ENCODE results near the gene ZNF423.

The ZNF423 gene

GRCh38 chr16:49556606-49557446 lies 299.1 kb downstream of the ZNF423 start:
- DNase-seq (ENCODE audit: low read depth in 2 of 2), result no peak

- DNase-seq (ENCODE audit: low read depth in 2 of 2), result no peak
Observed at GRCh38 chr16:49556249-49556605, 299.7 kb downstream of the ZNF423 start.

- DNase-seq (ENCODE audit: low read depth in 2 of 2), result no peak
Observed at GRCh38 chr16:49554681-49555080, 301.2 kb downstream of the ZNF423 start.

GRCh38 chr16:49552313-49552928 lies 303.5 kb downstream of the ZNF423 start:
- DNase-seq (ENCODE audit: low read depth in 2 of 2), result no peak

- no peak for DNase-seq (ENCODE audit: low read depth in 2 of 2)
Observed at GRCh38 chr16:49550666-49551065, 305.2 kb downstream of the ZNF423 start.

GRCh38 chr16:49550140-49550539 lies 305.8 kb downstream of the ZNF423 start:
- DNase-seq (ENCODE audit: low read depth in 2 of 2), result no peak

- no peak for DNase-seq (ENCODE audit: low read depth in 2 of 2)
Observed at GRCh38 chr16:49548325-49548970, 307.5 kb downstream of the ZNF423 start.

- no peak for DNase-seq (ENCODE audit: low read depth in 2 of 2)
Observed at GRCh38 chr16:49547448-49547847, 308.5 kb downstream of the ZNF423 start.

- DNase-seq (ENCODE audit: low read depth in 2 of 2), result no peak
Observed at GRCh38 chr16:49546735-49547134, 309.2 kb downstream of the ZNF423 start.

GRCh38 chr16:49545741-49546448 lies 310.0 kb downstream of the ZNF423 start:
- DNase-seq (ENCODE audit: low read depth in 2 of 2), result no peak

GRCh38 chr16:49545243-49545642 lies 310.7 kb downstream of the ZNF423 start:
- DNase-seq (ENCODE audit: low read depth in 2 of 2), result no peak

GRCh38 chr16:49544828-49545227 lies 311.1 kb downstream of the ZNF423 start:
- DNase-seq (ENCODE audit: low read depth in 2 of 2), result no peak

GRCh38 chr16:49543631-49543946 lies 312.3 kb downstream of the ZNF423 start:
- DNase-seq (ENCODE audit: low read depth in 2 of 2), result no peak

- no peak for DNase-seq (ENCODE audit: low read depth in 2 of 2)
Observed at GRCh38 chr16:49542946-49543630, 312.8 kb downstream of the ZNF423 start.

- no peak for DNase-seq (ENCODE audit: low read depth in 2 of 2)
Observed at GRCh38 chr16:49542391-49542891, 313.5 kb downstream of the ZNF423 start.

- no peak for DNase-seq (ENCODE audit: low read depth in 2 of 2)
Observed at GRCh38 chr16:49540836-49541235, 315.1 kb downstream of the ZNF423 start.

- DNase-seq (ENCODE audit: low read depth in 2 of 2), result no peak
Observed at GRCh38 chr16:49539758-49540157, 316.2 kb downstream of the ZNF423 start.

GRCh38 chr16:49537924-49538459 lies 317.9 kb downstream of the ZNF423 start:
- DNase-seq (ENCODE audit: low read depth in 2 of 2), result no peak

GRCh38 chr16:49534901-49535610 lies 320.9 kb downstream of the ZNF423 start:
- DNase-seq (ENCODE audit: low read depth in 2 of 2), result no peak

- no peak for DNase-seq (ENCODE audit: low read depth in 2 of 2)
Observed at GRCh38 chr16:49533422-49533821, 322.5 kb downstream of the ZNF423 start.

- DNase-seq (ENCODE audit: low read depth in 2 of 2), result no peak
Observed at GRCh38 chr16:49532873-49533272, 323.0 kb downstream of the ZNF423 start.
